Progenitor cell of endocrine pancreas (in vitro differentiated cells): ENCODE results near the gene ELK3. TPM values are rescaled to one million over a fixed set of nuclear protein-coding genes. Genes with fewer than 3 reads are reported as not detected.
"Not testable (repeated sequence)": the region's sequence is repeated elsewhere in the genome, so short reads cannot be mapped to it uniquely, and the experiment has no call there.

Source experiments
- DNase-seq: peaks from one replicate; pipeline ENCODE4 v3.0.0; 2021; ENCODE audit warnings: low spot score; ENCODE audit not compliant: unreplicated experiment
- H3K27ac Mint-ChIP-seq: 2 replicates; pipeline ENCODE4 v1.8.0; 2021; ENCODE audit warnings: mild to moderate bottlenecking, moderate library complexity, mixed read lengths
- H3K27me3 Mint-ChIP-seq: 2 replicates; pipeline ENCODE4 v1.8.0; 2021; ENCODE audit warnings: mixed read lengths
- H3K36me3 Mint-ChIP-seq: 2 replicates; pipeline ENCODE4 v1.8.0; 2022; ENCODE audit warnings: mixed read lengths; ENCODE audit not compliant: insufficient read depth
- H3K4me1 Mint-ChIP-seq: 2 replicates; pipeline ENCODE4 v1.8.0; 2021; ENCODE audit warnings: low read depth, mixed read lengths
- H3K4me3 Mint-ChIP-seq: 2 replicates; pipeline ENCODE4 v1.8.0; 2021; ENCODE audit warnings: low read depth, mild to moderate bottlenecking, moderate library complexity, mixed read lengths
- H3K9me3 Mint-ChIP-seq: 2 replicates; pipeline ENCODE4 v1.8.0; 2021; ENCODE audit warnings: low read depth, mixed read lengths
- total RNA-seq: library from RNA; stranded (reverse); gene quantifications from 2 replicates; pipeline ENCODE4 v1.2.1, GENCODE V29; 2021
- TF ChIP-seq, protein P1 (sequence below): fragments of 200-600 bp; sonication (generic); IDR thresholded peaks from one replicate; pipeline ENCODE4 v1.5.0; 2021; ENCODE audit warnings: antibody characterized with exemption, mild to moderate bottlenecking; ENCODE audit not compliant: unreplicated experiment

Gene ELK3
- total RNA-seq, 1 donor from 2014 or later = 5.4 TPM

DNA sequence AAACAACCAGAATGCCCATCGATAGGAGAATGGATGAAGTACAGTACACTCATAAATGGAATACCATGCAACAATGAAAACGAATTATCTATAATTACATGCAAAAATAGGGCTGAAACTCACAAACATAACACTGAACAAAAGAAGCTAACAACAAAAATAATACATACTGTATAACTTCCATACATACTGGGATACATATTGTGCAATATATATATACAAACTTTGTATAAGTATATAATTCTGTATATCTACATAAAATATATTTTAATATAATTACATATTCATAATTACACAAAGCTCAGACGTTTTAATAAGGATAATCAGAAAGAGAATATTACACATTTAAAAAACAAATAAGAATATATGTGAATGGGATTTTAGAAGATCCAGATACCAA, 115.9 kb downstream of the ELK3 start:
- no peak overlapping the region for H3K27ac Mint-ChIP-seq
- H3K4me3 Mint-ChIP-seq = no peak overlapping the region
- no peaks in the 10 kb centered on the region for H3K27me3 Mint-ChIP-seq
- H3K4me1 Mint-ChIP-seq = no peaks in the 10 kb centered on the region
- peaks cover 8% of the 10 kb centered on the region for H3K36me3 Mint-ChIP-seq
- TF ChIP-seq, protein P1, sequence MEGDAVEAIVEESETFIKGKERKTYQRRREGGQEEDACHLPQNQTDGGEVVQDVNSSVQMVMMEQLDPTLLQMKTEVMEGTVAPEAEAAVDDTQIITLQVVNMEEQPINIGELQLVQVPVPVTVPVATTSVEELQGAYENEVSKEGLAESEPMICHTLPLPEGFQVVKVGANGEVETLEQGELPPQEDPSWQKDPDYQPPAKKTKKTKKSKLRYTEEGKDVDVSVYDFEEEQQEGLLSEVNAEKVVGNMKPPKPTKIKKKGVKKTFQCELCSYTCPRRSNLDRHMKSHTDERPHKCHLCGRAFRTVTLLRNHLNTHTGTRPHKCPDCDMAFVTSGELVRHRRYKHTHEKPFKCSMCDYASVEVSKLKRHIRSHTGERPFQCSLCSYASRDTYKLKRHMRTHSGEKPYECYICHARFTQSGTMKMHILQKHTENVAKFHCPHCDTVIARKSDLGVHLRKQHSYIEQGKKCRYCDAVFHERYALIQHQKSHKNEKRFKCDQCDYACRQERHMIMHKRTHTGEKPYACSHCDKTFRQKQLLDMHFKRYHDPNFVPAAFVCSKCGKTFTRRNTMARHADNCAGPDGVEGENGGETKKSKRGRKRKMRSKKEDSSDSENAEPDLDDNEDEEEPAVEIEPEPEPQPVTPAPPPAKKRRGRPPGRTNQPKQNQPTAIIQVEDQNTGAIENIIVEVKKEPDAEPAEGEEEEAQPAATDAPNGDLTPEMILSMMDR = no peak
- DNase-seq = no peak
- H3K9me3 Mint-ChIP-seq = no peaks in the 10 kb centered on the region

DNA sequence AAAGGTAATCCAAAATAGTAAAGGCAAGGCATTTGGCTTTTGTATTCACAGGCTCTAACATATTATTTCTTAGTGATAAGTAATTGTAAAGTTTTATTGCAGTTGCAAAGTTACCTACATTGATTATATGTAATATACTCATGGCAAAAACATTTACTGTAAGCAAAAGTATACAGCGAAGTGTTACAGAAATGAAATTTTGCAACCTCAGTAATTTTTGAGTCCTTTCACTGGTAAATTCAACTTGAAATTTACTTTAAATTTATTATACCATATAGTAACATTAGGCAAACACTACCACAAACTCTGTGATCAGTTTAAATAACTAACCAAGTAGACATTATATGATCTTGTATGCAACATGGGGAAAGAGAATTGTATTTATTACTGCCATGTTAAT, 117.0 kb downstream of the ELK3 start:
- Mint-ChIP-seq H3K36me3 (peaks cover 10% of the 10 kb centered on the region), H3K27ac (no peak overlapping the region), H3K9me3 (no peaks in the 10 kb centered on the region), H3K4me1 (no peaks in the 10 kb centered on the region), H3K27me3 (no peaks in the 10 kb centered on the region), H3K4me3 (no peak overlapping the region)
- TF ChIP-seq, protein P1 = no peak
- no peak for DNase-seq

DNA sequence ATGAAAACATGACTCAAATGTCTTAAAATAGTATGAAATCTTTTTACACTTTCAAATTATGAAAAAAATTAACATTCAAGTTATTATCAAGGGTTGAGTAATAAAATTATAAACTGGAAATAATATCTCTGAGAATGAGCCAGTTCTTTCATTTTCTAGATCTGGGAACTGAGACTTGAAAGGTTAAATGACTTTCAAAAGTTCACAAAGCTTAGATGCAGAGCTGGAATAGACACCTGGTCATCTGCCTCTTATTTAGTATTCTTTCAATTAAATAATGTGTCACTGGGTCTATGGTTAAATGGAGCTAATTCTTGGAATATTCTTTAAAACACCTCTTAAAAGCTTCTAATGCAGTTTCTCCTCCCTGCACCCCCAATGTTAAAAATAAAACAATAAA, 119.4 kb downstream of the ELK3 start:
- Mint-ChIP-seq H3K27ac (no peak overlapping the region), H3K36me3 (peaks cover 13% of the 10 kb centered on the region), H3K4me1 (no peaks in the 10 kb centered on the region), H3K9me3 (no peaks in the 10 kb centered on the region), H3K4me3 (no peak overlapping the region), H3K27me3 (no peaks in the 10 kb centered on the region)
- no peak for DNase-seq
- TF ChIP-seq, protein P1 = no peak

DNA sequence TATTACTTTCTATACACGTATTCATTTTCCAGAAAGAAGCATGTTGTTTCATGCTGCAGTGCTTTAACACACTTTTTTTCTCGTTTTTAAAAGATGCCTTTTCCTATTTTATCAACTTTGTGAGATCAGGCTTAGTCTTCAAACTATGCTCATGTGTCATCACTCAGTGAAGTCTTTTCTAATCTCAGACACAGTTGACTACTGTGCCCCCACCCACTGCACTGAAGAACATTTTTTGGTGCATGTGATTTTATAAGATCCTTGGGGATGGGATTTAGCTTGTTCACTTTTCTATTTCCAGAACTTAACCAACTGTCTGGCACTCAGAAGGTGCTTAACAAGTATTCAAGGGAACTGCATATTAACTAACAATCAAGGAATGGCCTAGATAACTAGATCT, 120.5 kb downstream of the ELK3 start:
- Mint-ChIP-seq H3K36me3 (peaks cover 11% of the 10 kb centered on the region), H3K4me3 (no peak overlapping the region), H3K27me3 (no peaks in the 10 kb centered on the region), H3K4me1 (no peaks in the 10 kb centered on the region), H3K9me3 (no peaks in the 10 kb centered on the region), H3K27ac (no peak overlapping the region)
- DNase-seq = no peak
- TF ChIP-seq, protein P1 = no peak

DNA sequence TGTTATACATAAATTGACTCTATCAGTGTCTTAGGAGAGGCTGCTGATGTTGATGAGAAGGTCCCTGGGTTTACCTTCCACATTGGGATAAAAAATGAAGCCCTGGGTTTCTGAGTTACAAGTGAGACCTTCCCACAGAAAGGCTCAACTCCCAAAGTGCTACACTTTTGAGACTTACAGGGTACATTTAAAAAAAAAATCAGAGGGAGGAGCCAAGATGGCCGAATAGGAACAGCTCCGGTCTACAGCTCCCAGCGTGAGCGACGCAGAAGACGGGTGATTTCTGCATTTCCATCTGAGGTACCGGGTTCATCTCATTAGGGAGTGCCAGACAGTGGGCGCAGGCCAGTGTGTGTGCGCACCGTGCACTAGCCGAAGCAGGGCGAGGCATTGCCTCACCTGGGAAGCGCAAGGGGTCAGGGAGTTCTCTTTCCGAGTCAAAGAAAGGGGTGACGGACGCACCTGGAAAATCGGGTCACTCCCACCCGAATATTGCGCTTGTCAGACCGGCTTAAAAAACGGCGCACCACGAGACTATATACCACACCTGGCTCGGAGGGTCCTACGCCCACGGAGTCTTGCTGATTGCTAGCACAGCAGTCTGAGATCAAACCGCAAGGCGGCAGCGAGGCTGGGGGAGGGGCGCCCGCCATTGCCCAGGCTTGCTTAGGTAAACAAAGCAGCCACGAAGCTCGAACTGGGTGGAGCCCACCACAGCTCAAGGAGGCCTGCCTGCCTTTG, 121.7 kb downstream of the ELK3 start:
- DNase-seq, H3K9me3 Mint-ChIP-seq, H3K4me1 Mint-ChIP-seq, H3K36me3 Mint-ChIP-seq, H3K27me3 Mint-ChIP-seq: not testable (repeated sequence)
- H3K4me3 Mint-ChIP-seq = peak overlapping the region; percentile 88
- H3K27ac Mint-ChIP-seq = peak overlapping the region; percentile 98

DNA sequence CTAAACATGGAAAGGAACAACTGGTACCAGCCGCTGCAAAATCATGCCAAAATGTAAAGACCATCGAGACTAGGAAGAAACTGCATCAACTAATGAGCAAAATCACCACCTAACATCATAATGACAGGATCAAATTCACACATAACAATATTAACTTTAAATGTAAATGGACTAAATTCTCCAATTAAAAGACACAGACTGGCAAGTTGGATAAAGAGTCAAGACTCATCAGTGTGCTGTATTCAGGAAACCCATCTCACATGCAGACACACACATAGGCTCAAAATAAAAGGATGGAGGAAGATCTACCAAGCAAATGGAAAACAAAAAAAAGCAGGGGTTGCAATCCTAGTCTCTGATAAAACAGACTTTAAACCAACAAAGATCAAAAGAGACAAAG, 123.6 kb downstream of the ELK3 start:
- H3K27me3 Mint-ChIP-seq, H3K9me3 Mint-ChIP-seq, H3K27ac Mint-ChIP-seq, DNase-seq, H3K4me3 Mint-ChIP-seq, H3K4me1 Mint-ChIP-seq: not testable (repeated sequence)
- peaks cover 14% of the 10 kb centered on the region for H3K36me3 Mint-ChIP-seq

Other genes with a start within 250 kb of the ELK3 start
- gene HAL, start 198.0 kb upstream of the ELK3 start, total RNA-seq = 0.46 and 0.49 TPM in 2 replicates
- gene LTA4H, start 158.8 kb upstream of the ELK3 start, total RNA-seq = 98.9 and 103 TPM in 2 replicates
- 32.3 and 35.9 TPM in 2 replicates for gene CDK17, start 206.1 kb downstream of the ELK3 start, total RNA-seq